ENCODE results near the gene CNTD1.

The CNTD1 gene

DNA sequence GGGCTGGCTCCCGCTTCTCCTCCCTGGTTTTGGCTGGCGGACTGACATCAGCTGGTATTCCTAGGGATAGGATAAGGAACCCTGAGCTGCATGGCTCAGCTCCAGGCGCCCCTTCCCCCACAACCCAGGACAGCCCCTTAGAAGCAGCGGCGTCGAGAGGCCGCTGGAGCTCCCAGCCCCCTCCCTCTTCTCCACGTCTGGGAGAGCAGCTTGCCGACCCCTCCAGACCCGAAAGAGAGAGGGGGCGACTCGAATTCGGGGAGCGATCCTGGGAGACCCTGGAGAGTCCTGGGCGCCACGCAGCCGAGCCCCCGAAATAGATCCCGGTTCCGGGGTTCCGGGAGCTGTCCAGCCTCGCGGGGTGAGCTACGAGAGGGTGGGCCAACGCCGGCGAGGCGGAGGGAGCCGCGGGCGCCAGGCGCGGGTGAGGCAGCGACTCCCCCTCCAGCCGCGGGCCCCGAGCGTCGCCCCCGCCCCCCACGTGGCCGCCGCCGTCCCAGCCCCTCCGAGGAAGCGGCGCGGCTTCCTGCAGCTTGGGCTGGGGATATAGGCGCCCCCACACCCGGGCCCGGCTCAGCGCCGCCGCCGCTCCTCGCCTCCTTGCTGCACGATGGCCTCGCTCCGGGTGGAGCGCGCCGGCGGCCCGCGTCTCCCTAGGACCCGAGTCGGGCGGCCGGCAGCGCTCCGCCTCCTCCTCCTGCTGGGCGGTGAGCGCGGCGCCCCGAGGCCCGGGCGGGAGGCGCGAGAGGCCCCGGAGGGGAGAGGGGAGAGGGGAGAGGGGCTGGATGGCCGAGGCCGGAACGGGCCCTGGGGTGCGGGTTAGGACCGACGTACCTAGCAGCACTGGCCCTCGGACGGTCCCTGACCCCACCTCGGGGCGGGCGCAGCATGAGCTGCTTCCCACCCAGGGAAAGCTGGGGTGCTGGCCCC is 37.7 kb upstream of the CNTD1 start, which contains the start of gene RAMP2 (continued):
- 0 out of 2 replicates have a peak, but pooled peaks have one; percentile 9 for TF ChIP-seq ZIC2 (tag by site-specific recombination; IDR thresholded peaks at IDR 0.05)

GRCh38 chr17:42761638-42762037 is 37.0 kb upstream of the CNTD1 start:
- Histone ChIP-seq H3K4me3 (ENCODE audit: low read depth, low read length) (no peak overlapping the region), H3K27ac (ENCODE audit: extremely low read depth, low read depth, low read length) (no peak overlapping the region), H3K9me3 (ENCODE audit: control insufficient read depth, insufficient read depth, low read depth, low read length) (no peaks in the 10 kb centered on the region), H3K4me1 (ENCODE audit: control insufficient read depth, insufficient read depth, low read length) (peaks cover 2% of the 10 kb centered on the region; the same call in 1 of the 2 replicates), H3K36me3 (ENCODE audit: control insufficient read depth in 2 of 2, insufficient read depth in 1 of 2, low read length in 2 of 2) (no peaks in the 10 kb centered on the region)
- POLR2A ChIA-PET: interaction anchor here (1.7 kb wide), 1 partner anchor 12 kb away, joined by 5 read pairs; the partner anchor contains the start of gene VPS25
- TF ChIP-seq ZNF544 (tag by site-specific recombination; IDR thresholded peaks at IDR 0.05): no peak
- peak; percentile 14; the same call in 1 of the 2 replicates for TF ChIP-seq ZNF335 (tag by site-specific recombination; conservative IDR thresholded peaks at IDR 0.05)
- CTCF ChIA-PET: interaction anchor here (0.6 to 7.0 kb wide), 14 partner anchors 9 to 1207 kb away, joined by 3 to 112 read pairs (median 4); partner anchors contain the start of gene PSMC3IP

- H3K9me3 ChIP-seq (ENCODE audit: control insufficient read depth, insufficient read depth, low read depth, low read length): no peaks in the 10 kb centered on the region
- no peaks in the 10 kb centered on the region; a peak in 1 of 3 replicates for H3K36me3 ChIP-seq (ENCODE audit: control insufficient read depth in 2 of 2, insufficient read depth in 1 of 2, low read length in 2 of 2)
- H3K4me1 ChIP-seq (ENCODE audit: control insufficient read depth, insufficient read depth, low read length): no peaks in the 10 kb centered on the region; the same call in 1 of the 2 replicates
- H3K27ac ChIP-seq (ENCODE audit: extremely low read depth, low read depth, low read length): no peak overlapping the region
- no peak overlapping the region for H3K4me3 ChIP-seq (ENCODE audit: low read depth, low read length)
- ChIA-PET POLR2A (interaction anchor here (0.6 to 1.7 kb wide), 3 partner anchors 15 to 70 kb away, joined by 3 to 4 read pairs (median 3); partner anchors contain the start of gene WNK4), CTCF (interaction anchor here (0.6 to 1.5 kb wide), 2 partner anchors 15 to 218 kb away, joined by 4 to 5 read pairs; no protein-coding TSS in a partner anchor)
- TF ChIP-seq, protein P1, sequence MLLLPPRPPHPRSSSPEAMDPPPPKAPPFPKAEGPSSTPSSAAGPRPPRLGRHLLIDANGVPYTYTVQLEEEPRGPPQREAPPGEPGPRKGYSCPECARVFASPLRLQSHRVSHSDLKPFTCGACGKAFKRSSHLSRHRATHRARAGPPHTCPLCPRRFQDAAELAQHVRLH (tag by site-specific recombination; IDR thresholded peaks at IDR 0.05): no peak
- TF ChIP-seq ZNF544 (tag by site-specific recombination; IDR thresholded peaks at IDR 0.05) (no peak), ZNF175 (tag by site-specific recombination; IDR thresholded peaks at IDR 0.05) (no peak), SP7 (tag by site-specific recombination; IDR thresholded peaks at IDR 0.05) (no peak), ZNF624 (tag by site-specific recombination; IDR thresholded peaks at IDR 0.05) (no peak), ZNF548 (tag by site-specific recombination; IDR thresholded peaks at IDR 0.05) (no peak), ZBTB6 (tag by site-specific recombination; IDR thresholded peaks at IDR 0.05) (no peak), SCRT1 (tag by site-specific recombination; IDR thresholded peaks at IDR 0.05; ENCODE audit: borderline replicate concordance) (no peak), ZNF433 (tag by site-specific recombination; IDR thresholded peaks at IDR 0.05; ENCODE audit: low read depth) (no peak), ZNF626 (tag by site-specific recombination; IDR thresholded peaks at IDR 0.05) (no peak), ZNF747 (tag by site-specific recombination; IDR thresholded peaks at IDR 0.05) (no peak), GLIS1 (tag by site-specific recombination; IDR thresholded peaks at IDR 0.05) (no peak), ZNF302 (tag by site-specific recombination; IDR thresholded peaks at IDR 0.05; ENCODE audit: low read depth) (no peak), TRIM28 (IDR thresholded peaks at IDR 0.05; ENCODE audit: borderline replicate concordance, low read length) (no peak), ZNF677 (tag by site-specific recombination; IDR thresholded peaks at IDR 0.05) (no peak), ZNF133 (tag by site-specific recombination; IDR thresholded peaks at IDR 0.05) (no peak), ZNF335 (tag by site-specific recombination; conservative IDR thresholded peaks at IDR 0.05) (no peak), ZNF600 (tag by site-specific recombination; IDR thresholded peaks at IDR 0.05) (no peak)
- TF ChIP-seq, protein P2, sequence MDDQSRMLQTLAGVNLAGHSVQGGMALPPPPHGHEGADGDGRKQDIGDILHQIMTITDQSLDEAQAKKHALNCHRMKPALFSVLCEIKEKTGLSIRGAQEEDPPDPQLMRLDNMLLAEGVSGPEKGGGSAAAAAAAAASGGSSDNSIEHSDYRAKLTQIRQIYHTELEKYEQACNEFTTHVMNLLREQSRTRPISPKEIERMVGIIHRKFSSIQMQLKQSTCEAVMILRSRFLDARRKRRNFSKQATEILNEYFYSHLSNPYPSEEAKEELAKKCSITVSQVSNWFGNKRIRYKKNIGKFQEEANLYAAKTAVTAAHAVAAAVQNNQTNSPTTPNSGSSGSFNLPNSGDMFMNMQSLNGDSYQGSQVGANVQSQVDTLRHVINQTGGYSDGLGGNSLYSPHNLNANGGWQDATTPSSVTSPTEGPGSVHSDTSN (CRISPR knock-in tag; IDR thresholded peaks at IDR 0.05): no peak
- TF ChIP-seq, protein P3, sequence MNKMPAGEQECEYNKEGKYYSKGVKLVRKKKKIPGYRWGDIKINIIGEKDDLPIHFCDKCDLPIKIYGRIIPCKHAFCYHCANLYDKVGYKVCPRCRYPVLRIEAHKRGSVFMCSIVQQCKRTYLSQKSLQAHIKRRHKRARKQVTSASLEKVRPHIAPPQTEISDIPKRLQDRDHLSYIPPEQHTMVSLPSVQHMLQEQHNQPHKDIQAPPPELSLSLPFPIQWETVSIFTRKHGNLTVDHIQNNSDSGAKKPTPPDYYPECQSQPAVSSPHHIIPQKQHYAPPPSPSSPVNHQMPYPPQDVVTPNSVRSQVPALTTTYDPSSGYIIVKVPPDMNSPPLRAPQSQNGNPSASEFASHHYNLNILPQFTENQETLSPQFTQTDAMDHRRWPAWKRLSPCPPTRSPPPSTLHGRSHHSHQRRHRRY (tag by site-specific recombination; IDR thresholded peaks at IDR 0.05): no peak
Observed at GRCh38 chr17:42766124-42766523, 32.5 kb upstream of the CNTD1 start.
